Thoracic aorta (tissue), 2 donors: ENCODE data around the gene ARHGAP32. TPM values are rescaled to one million over a fixed set of nuclear protein-coding genes. Genes with fewer than 3 reads are reported as not detected.

ENCODE experiments used
- ATAC-seq: fragments of 150-250 bp; one replicate; pipeline ENCODE4 v1.8.0; 2017; ENCODE audit warnings: low read depth; ENCODE audit not compliant: insufficient number of reproducible peaks, low FRiP score
- DNase-seq: peaks from one replicate; pipeline ENCODE4 v3.0.0-alpha.2; 2020; ENCODE audit warnings: low spot score
- H3K27ac ChIP-seq, 2 donors: fragments of 200-600 bp; sonication (generic); 1 replicate in 1 of 2; 2 replicates in 1 of 2; pipeline ENCODE4 v1.5.1; 2016; ENCODE audit warnings: mild to moderate bottlenecking in 2 of 2, moderate library complexity in 2 of 2
- H3K27me3 ChIP-seq: fragments of 200-600 bp; sonication (generic); replicated peaks from 2 replicates; pipeline ENCODE4 v1.6.0; 2016; ENCODE audit warnings: mild to moderate bottlenecking; ENCODE audit not compliant: insufficient read depth
- H3K36me3 ChIP-seq: fragments of 200-600 bp; sonication (generic); one replicate; pipeline ENCODE4 v1.5.1; 2016
- H3K4me1 ChIP-seq, 2 donors: fragments of 200-600 bp; sonication (generic); 1 replicate in 1 of 2; 2 replicates in 1 of 2; pipeline versions ENCODE4 v1.5.1 to v1.6.0; 2016; ENCODE audit warnings: low read depth in 2 of 2, mild to moderate bottlenecking in 1 of 2; ENCODE audit not compliant: control insufficient read depth in 1 of 2
- H3K4me3 ChIP-seq: fragments of 200-600 bp; sonication (generic); 2 replicates; pipeline ENCODE4 v1.5.1; 2016; ENCODE audit warnings: mild to moderate bottlenecking
- H3K9me3 ChIP-seq: fragments of 200-600 bp; sonication (generic); 2 replicates; pipeline ENCODE4 v1.5.1; 2016
- total RNA-seq, 2 donors: library from RNA; depleted of rRNA; stranded (reverse); fragments of >200 nt; gene quantifications; one replicate each; pipeline versions ENCODE4 v1.1.0 to v1.2.3, GENCODE V29; 2016
- TF ChIP-seq, protein P1 (sequence below): fragments of 200-600 bp; sonication (generic); IDR thresholded peaks from one replicate; pipeline ENCODE4 v1.5.1; 2019; ENCODE audit warnings: antibody characterized with exemption

ARHGAP32 gene
- 10 to 100 TPM in 1 of 2 donors, 1 to 10 TPM in 1; 7.9 to 13.8 TPM for total RNA-seq

DNA sequence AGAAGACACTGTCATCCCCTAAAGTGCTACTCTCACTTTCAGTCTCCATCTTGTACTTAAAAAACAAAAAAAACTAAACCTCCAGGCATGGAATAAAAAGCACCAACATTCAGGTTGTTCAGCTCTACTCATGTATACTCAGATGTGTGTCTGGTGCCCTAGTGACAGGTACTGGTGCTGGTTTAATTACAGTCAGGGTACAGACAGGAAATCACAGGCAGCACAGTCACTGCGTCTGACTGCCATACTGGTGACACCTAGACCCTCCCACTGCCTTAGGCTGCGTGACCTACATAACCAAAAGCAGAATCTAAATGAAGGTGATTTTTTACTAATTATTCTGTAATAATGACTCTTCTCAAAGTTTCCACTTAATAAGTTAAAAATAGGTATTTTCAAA, at the start of gene ARHGAP32:
TSS of gene ARHGAP32 (minus strand) at position 176 of the 400 bp plus-strand sequence. CDS start at position 49, 127 bp downstream.
- no peaks in the 10 kb centered on the region for H3K36me3 ChIP-seq
- DNase-seq = no peak
- no peak for ATAC-seq
- no peaks in the 10 kb centered on the region for H3K4me1 ChIP-seq
- no peaks in the 10 kb centered on the region for H3K9me3 ChIP-seq
- no peak within 1 kb of the TSS for H3K27ac ChIP-seq
- no peaks in the 10 kb centered on the region for H3K27me3 ChIP-seq
- TF ChIP-seq, protein P1, sequence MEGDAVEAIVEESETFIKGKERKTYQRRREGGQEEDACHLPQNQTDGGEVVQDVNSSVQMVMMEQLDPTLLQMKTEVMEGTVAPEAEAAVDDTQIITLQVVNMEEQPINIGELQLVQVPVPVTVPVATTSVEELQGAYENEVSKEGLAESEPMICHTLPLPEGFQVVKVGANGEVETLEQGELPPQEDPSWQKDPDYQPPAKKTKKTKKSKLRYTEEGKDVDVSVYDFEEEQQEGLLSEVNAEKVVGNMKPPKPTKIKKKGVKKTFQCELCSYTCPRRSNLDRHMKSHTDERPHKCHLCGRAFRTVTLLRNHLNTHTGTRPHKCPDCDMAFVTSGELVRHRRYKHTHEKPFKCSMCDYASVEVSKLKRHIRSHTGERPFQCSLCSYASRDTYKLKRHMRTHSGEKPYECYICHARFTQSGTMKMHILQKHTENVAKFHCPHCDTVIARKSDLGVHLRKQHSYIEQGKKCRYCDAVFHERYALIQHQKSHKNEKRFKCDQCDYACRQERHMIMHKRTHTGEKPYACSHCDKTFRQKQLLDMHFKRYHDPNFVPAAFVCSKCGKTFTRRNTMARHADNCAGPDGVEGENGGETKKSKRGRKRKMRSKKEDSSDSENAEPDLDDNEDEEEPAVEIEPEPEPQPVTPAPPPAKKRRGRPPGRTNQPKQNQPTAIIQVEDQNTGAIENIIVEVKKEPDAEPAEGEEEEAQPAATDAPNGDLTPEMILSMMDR = no peak
- H3K4me3 ChIP-seq = no peak within 1 kb of the TSS

- no peaks in the 10 kb centered on the region for H3K36me3 ChIP-seq
- H3K27ac ChIP-seq = no peak overlapping the region
- ATAC-seq (no peak), DNase-seq (no peak)
- no peaks in the 10 kb centered on the region for H3K9me3 ChIP-seq
- TF ChIP-seq, protein P1 = no peak
- no peaks in the 10 kb centered on the region for H3K4me1 ChIP-seq
- no peak overlapping the region for H3K4me3 ChIP-seq
- no peaks in the 10 kb centered on the region for H3K27me3 ChIP-seq
Observed at GRCh38 chr11:129239207-129239606, 47.1 kb upstream of the ARHGAP32 start.

GRCh38 chr11:129237880-129238638, 45.9 kb upstream of the ARHGAP32 start:
- Histone ChIP-seq H3K9me3 (no peaks in the 10 kb centered on the region), H3K4me1 (no peaks in the 10 kb centered on the region), H3K27me3 (no peaks in the 10 kb centered on the region), H3K36me3 (no peaks in the 10 kb centered on the region), H3K27ac (no peak overlapping the region), H3K4me3 (no peak overlapping the region)
- TF ChIP-seq, protein P1 = no peak
- ATAC-seq = no peak
- no peak for DNase-seq

GRCh38 chr11:129237456-129237855, 45.3 kb upstream of the ARHGAP32 start:
- no peaks in the 10 kb centered on the region for H3K36me3 ChIP-seq
- TF ChIP-seq, protein P1 = no peak
- H3K27ac ChIP-seq = no peak overlapping the region
- no peaks in the 10 kb centered on the region for H3K27me3 ChIP-seq
- no peaks in the 10 kb centered on the region for H3K4me1 ChIP-seq
- H3K4me3 ChIP-seq = no peak overlapping the region
- no peak for DNase-seq
- no peak for ATAC-seq
- H3K9me3 ChIP-seq = no peaks in the 10 kb centered on the region

DNA sequence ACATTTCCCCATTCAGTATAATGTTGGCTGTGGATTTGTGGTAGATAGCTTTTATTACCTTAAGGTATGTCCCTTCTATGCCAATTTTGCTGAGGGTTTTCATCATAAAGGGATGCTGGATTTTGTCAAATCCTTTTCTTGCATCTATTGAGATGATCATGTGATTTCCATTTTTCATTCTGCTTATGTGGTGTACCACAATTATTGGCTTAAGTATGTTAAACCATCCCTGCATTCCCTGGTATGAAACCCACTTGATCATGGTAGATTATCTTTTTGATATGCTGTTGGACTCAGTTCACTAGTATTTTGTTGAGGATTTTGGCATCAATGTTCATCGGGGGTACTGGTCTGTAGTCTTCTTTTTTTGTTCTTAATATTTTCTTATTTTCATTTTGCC, 44.7 kb upstream of the ARHGAP32 start:
- TF ChIP-seq, protein P1 = no peak
- DNase-seq = no peak
- Histone ChIP-seq H3K4me1 (no peaks in the 10 kb centered on the region), H3K4me3 (no peak overlapping the region), H3K27me3 (no peaks in the 10 kb centered on the region), H3K36me3 (no peaks in the 10 kb centered on the region), H3K9me3 (no peaks in the 10 kb centered on the region), H3K27ac (no peak overlapping the region)
- ATAC-seq = no peak
